Cardiac muscle cell (in vitro differentiated cells and primary cell): ENCODE data around the gene SOX4. TPM values are rescaled to one million over a fixed set of nuclear protein-coding genes. Genes with fewer than 3 reads are reported as not detected.

Source experiments
- DNase-seq, 2 donors: peaks; one replicate each; pipeline versions ENCODE4 v3.0.0 to v3.0.0-alpha.2; 2010 to 2017; ENCODE audit warnings: low read depth in 1 of 2, low spot score in 1 of 2
- H3K27ac ChIP-seq: fragments of 200-600 bp; sonication (generic); 2 replicates; pipeline ENCODE4 v1.5.1; 2016
- H3K27me3 ChIP-seq: fragments of 200-600 bp; sonication (generic); 2 replicates; pipeline ENCODE4 v1.6.0; 2016; ENCODE audit warnings: control low read depth
- H3K36me3 ChIP-seq: fragments of 200-600 bp; sonication (generic); 2 replicates; pipeline ENCODE4 v1.5.1; 2016; ENCODE audit warnings: control low read depth
- H3K4me1 ChIP-seq: fragments of 200-600 bp; sonication (generic); 2 replicates; pipeline ENCODE4 v1.8.1; 2017; ENCODE audit warnings: low read depth, mild to moderate bottlenecking, mixed run types
- H3K4me3 ChIP-seq: fragments of 200-600 bp; sonication (generic); 2 replicates; pipeline ENCODE4 v1.5.1; 2016; ENCODE audit warnings: mild to moderate bottlenecking
- H3K9me3 ChIP-seq: fragments of 200-600 bp; sonication (generic); 2 replicates; pipeline ENCODE4 v1.5.1; 2017; ENCODE audit warnings: low read depth, mild to moderate bottlenecking, control low read depth
- CTCF ChIP-seq: IDR thresholded peaks from 2 replicates; pipeline ENCODE4 v1.5.1; 2012; ENCODE audit warnings: low read depth, mild to moderate bottlenecking, low read length
- polyA plus RNA-seq: library from polyadenylated mRNA; unstranded; fragments of >200 nt; fragmentation: Nextera tagmentation; extraction: Ambion mirVana; gene quantifications from 2 replicates; pipeline ENCODE4 v1.2.1, GENCODE V29; 2016
- total RNA-seq: library from RNA; depleted of rRNA; stranded (reverse); fragments of >200 nt; gene quantifications from 2 replicates; pipeline ENCODE4 v1.2.3, GENCODE V29; 2016

SOX4 gene
- total and polyA plus RNA-seq, 2 experiments from 2014 or later: 29.9 to 60.6 TPM

DNA sequence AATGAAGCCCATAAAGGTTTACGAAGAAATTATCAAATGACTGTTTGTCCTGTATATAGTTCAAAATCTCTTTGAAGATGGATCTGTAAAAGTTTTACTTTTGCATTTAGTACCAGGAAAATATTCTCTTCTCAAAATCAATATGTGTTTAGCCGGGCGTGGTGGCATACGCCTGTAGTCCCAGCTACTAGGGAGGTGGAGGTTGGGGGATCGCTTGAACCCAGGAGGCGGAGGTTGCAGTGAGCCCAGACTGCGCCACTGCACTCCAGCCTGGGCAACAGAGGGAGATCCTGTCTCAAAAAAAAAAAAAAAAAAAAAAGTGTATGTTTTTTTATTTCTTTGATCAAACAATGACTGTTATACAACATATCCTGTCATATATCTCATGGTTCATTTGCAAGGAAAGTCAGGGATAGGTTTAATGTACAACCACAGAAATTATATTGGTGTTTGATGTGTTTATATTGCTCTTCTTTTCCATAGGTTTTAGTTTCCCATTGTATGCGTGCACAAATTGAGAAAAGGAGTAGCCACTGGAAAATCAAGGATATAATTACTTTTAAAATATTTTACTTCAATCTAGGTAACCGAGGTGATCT, 40.1 kb downstream of the SOX4 start:
- Histone ChIP-seq H3K27ac (no peak overlapping the region), H3K4me3 (no peak overlapping the region), H3K9me3 (no peaks in the 10 kb centered on the region), H3K36me3 (no peaks in the 10 kb centered on the region), H3K4me1 (peaks cover 4% of the 10 kb centered on the region), H3K27me3 (no peaks in the 10 kb centered on the region)
- TF ChIP-seq CTCF: no peak
- DNase-seq: no peak

DNA sequence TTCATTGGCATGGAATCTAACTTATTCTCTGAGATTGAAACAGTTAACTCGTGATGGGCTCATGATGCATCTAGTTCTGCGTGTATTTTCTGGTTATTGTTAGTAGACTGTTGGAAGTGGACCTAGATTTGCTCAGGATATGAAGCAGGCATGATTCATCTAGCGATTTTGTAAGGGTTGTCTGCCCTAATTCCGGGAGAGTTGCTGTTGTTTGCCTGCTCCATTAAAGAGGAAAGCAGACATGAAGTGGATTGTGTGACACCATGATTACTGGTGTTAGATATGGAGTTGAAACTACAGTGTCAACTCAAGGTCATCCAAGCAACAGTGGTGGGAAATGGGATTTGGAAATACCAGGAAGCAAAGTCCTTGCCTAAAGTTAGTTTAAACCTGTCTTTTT, 41.0 kb downstream of the SOX4 start:
- DNase-seq: peak; percentile 22 to 95
- H3K27ac ChIP-seq: peak overlapping the region; percentile 49

DNA sequence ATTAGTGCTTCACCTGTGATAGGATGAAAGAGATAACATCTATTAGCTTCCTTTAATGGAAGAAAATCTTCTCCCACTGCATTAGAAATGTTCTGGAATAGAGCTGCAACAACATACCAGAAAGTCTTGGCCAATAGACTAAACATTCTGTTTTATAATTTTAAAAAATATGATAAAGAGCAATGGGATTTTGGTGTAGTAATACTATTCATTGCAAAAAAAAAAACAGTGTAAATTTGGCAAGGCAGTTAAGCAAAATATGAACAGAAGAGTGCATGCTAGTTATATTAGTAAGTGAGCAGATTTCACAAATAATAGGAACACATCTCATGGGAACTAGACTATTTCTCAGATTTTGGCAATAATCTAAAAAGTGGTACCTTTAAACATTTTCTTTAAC, 43.3 kb downstream of the SOX4 start:
- Histone ChIP-seq H3K4me3 (no peak overlapping the region), H3K4me1 (peaks cover 4% of the 10 kb centered on the region), H3K36me3 (no peaks in the 10 kb centered on the region), H3K27ac (no peak overlapping the region), H3K9me3 (no peaks in the 10 kb centered on the region), H3K27me3 (no peaks in the 10 kb centered on the region)
- DNase-seq: peak in 1 of 2 donors; percentile 15
- TF ChIP-seq CTCF: no peak

More for the DNA sequence above, 41.0 kb downstream of the SOX4 start:
- TF ChIP-seq CTCF: no peak
- Histone ChIP-seq H3K9me3 (no peaks in the 10 kb centered on the region), H3K4me1 (peaks cover 4% of the 10 kb centered on the region), H3K4me3 (no peak overlapping the region), H3K27me3 (no peaks in the 10 kb centered on the region), H3K36me3 (no peaks in the 10 kb centered on the region)

DNA sequence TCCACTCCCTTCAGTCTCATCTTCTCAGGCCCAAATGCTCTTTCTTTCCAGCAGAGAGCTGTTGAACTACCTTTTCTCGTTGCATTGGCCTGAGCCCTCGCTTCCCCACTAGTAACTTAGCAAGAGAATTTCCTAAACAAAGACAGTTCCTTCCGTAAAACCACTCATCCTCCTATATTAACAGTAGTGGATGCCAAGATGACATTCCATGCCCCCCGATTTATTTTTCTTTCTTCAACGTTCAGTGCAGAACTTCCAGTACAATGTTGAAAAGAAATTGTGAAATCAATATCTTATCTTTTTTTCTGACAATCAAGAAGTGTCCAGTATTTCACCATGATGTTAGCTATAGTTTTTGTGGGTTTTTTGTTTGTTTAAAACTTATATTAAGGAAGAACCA, 45.8 kb downstream of the SOX4 start:
- Histone ChIP-seq H3K9me3 (no peaks in the 10 kb centered on the region), H3K4me1 (peaks cover 3% of the 10 kb centered on the region), H3K4me3 (no peak overlapping the region), H3K27me3 (no peaks in the 10 kb centered on the region), H3K36me3 (no peaks in the 10 kb centered on the region), H3K27ac (no peak overlapping the region)
- DNase-seq: peak in 1 of 2 donors; percentile 69
- no peak for TF ChIP-seq CTCF
